Liver (tissue), 9 donors: ENCODE measurements around the gene SLC1A2. TPM values are rescaled to one million over a fixed set of nuclear protein-coding genes. Genes with fewer than 3 reads are reported as not detected.

Experiments
- DNase-seq: peaks from one replicate; pipeline ENCODE4 v3.0.0-alpha.2; 2017; ENCODE audit warnings: low spot score
- H3K27ac ChIP-seq, 2 donors: one replicate each; pipeline ENCODE4 v1.7.0; 2013; ENCODE audit warnings: inconsistent platforms in 2 of 2, low read length in 2 of 2, control low read depth in 1 of 2, low read depth in 1 of 2, mild to moderate bottlenecking in 1 of 2
- H3K27me3 ChIP-seq, 4 donors: one replicate each; pipeline versions ENCODE4 v1.6.1 to v1.7.0; 2013; ENCODE audit warnings: low read length in 3 of 4, inconsistent platforms in 1 of 4, mild to moderate bottlenecking in 1 of 4, moderate library complexity in 1 of 4; ENCODE audit not compliant: control insufficient read depth in 4 of 4, insufficient read depth in 4 of 4
- H3K36me3 ChIP-seq, 4 donors: one replicate each; pipeline versions ENCODE4 v1.6.1 to v1.7.0; 2013; ENCODE audit warnings: low read length in 3 of 4, mild to moderate bottlenecking in 3 of 4, low read depth in 1 of 4, moderate library complexity in 1 of 4; ENCODE audit not compliant: control insufficient read depth in 4 of 4, insufficient read depth in 3 of 4
- H3K4me1 ChIP-seq, 4 donors: one replicate each; pipeline versions ENCODE4 v1.6.1 to v1.7.0; 2013; ENCODE audit warnings: low read length in 3 of 4, mild to moderate bottlenecking in 3 of 4, moderate library complexity in 1 of 4; ENCODE audit not compliant: control insufficient read depth in 4 of 4, insufficient read depth in 4 of 4
- H3K4me3 ChIP-seq, 3 donors: one replicate each; pipeline versions ENCODE4 v1.6.1 to v1.7.0; 2013; ENCODE audit warnings: low read length in 3 of 3, control low read depth in 1 of 3, low read depth in 1 of 3, mild to moderate bottlenecking in 1 of 3
- H3K9ac ChIP-seq, 2 donors: one replicate each; pipeline ENCODE4 v1.7.0; 2013; ENCODE audit warnings: low read length in 2 of 2, mild to moderate bottlenecking in 2 of 2, moderate library complexity in 2 of 2, control low read depth in 1 of 2, low read depth in 1 of 2
- H3K9me3 ChIP-seq, 4 donors: one replicate each; pipeline versions ENCODE4 v1.6.1 to v1.7.0; 2013; ENCODE audit warnings: low read length in 3 of 4; ENCODE audit not compliant: control insufficient read depth in 4 of 4
- ATF3 ChIP-seq: IDR thresholded peaks from 2 replicates; pipeline ENCODE4 v1.6.1; 2016; ENCODE audit warnings: antibody characterized with exemption
- CTCF ChIP-seq: fragments of 150-350 bp; IDR thresholded peaks from 2 replicates; pipeline ENCODE4 v1.5.1; 2017; ENCODE audit warnings: improper control_type of control experiment, low read depth, low read length; ENCODE audit not compliant: missing input control
- EGR1 ChIP-seq, 2 donors: IDR thresholded peaks; 2 replicates each; pipeline ENCODE4 v1.6.1; 2016 to 2018; ENCODE audit warnings: antibody characterized with exemption in 2 of 2, low read depth in 2 of 2
- FOXA1 ChIP-seq: IDR thresholded peaks from 2 replicates; pipeline ENCODE4 v1.6.1; 2016; ENCODE audit warnings: antibody characterized with exemption
- FOXA2 ChIP-seq: IDR thresholded peaks from 2 replicates; pipeline ENCODE4 v1.6.1; 2016; ENCODE audit warnings: antibody characterized with exemption
- GABPA ChIP-seq, 2 donors: IDR thresholded peaks in 1 of 2; conservative IDR thresholded peaks in 1 of 2; 2 replicates each; pipeline ENCODE4 v1.6.1; 2016; ENCODE audit warnings: antibody characterized with exemption in 2 of 2, mild to moderate bottlenecking in 1 of 2, moderate library complexity in 1 of 2
- HNF4A ChIP-seq, 2 donors: conservative IDR thresholded peaks; 2 replicates each; pipeline ENCODE4 v1.6.1; 2016; ENCODE audit warnings: antibody characterized with exemption in 2 of 2, mild to moderate bottlenecking in 2 of 2
- JUND ChIP-seq, 2 donors: IDR thresholded peaks; 2 replicates each; pipeline ENCODE4 v1.6.1; 2016; ENCODE audit warnings: antibody characterized with exemption in 2 of 2
- MAX ChIP-seq: IDR thresholded peaks from 2 replicates; pipeline ENCODE4 v1.6.1; 2016; ENCODE audit warnings: antibody characterized with exemption
- NR2F2 ChIP-seq: IDR thresholded peaks from 2 replicates; pipeline ENCODE4 v1.6.1; 2016; ENCODE audit warnings: antibody characterized with exemption
- RAD21 ChIP-seq, 2 donors: IDR thresholded peaks; 2 replicates each; pipeline ENCODE4 v1.6.1; 2016; ENCODE audit warnings: antibody characterized with exemption in 2 of 2, mild to moderate bottlenecking in 2 of 2
- REST ChIP-seq: IDR thresholded peaks from 2 replicates; pipeline ENCODE4 v1.6.1; 2016; ENCODE audit warnings: antibody characterized with exemption, mild to moderate bottlenecking
- RXRA ChIP-seq, 2 donors: IDR thresholded peaks; 2 replicates each; pipeline ENCODE4 v1.6.1; 2017 to 2018; ENCODE audit warnings: antibody characterized with exemption in 2 of 2, mild to moderate bottlenecking in 1 of 2
- SP1 ChIP-seq: IDR thresholded peaks from 2 replicates; pipeline ENCODE4 v1.6.1; 2018; ENCODE audit warnings: antibody characterized with exemption, mild to moderate bottlenecking
- TAF1 ChIP-seq: conservative IDR thresholded peaks from 2 replicates; pipeline ENCODE4 v1.6.1; 2016; ENCODE audit warnings: antibody characterized with exemption, mild to moderate bottlenecking
- YY1 ChIP-seq: IDR thresholded peaks from 2 replicates; pipeline ENCODE4 v1.6.1; 2016; ENCODE audit warnings: antibody characterized with exemption, mild to moderate bottlenecking
- ZBTB33 ChIP-seq: IDR thresholded peaks from 2 replicates; pipeline ENCODE4 v1.6.1; 2016; ENCODE audit warnings: antibody characterized with exemption
- WGBS: extraction: QIAGEN DNeasy Blood & Tissue Kit; methylation state at CpG from one replicate; pipeline ENCODE4 v1.1.7; 2013; 5-methylcytosine and 5-hydroxymethylcytosine counted together
- polyA plus RNA-seq, 2 donors: library from polyadenylated mRNA; stranded (reverse) in 1 of 2; unstranded in 1 of 2; fragments of 200-250 nt in 1 of 2; fragments of >200 nt in 1 of 2; fragmentation: Nextera tagmentation in 1 of 2; extraction: Ambion mirVana in 1 of 2; gene quantifications; one replicate each; pipeline versions ENCODE4 v1.2.1 to v1.2.3, GENCODE V29; 2013 to 2015
- total RNA-seq, 2 donors: library from RNA; depleted of rRNA; stranded (reverse); fragments of >200 nt; gene quantifications; one replicate each; pipeline ENCODE4 v1.2.3, GENCODE V29; 2014
- donor health status: healthy.
- donor health status: healthy.
- donor health status: healthy.
- donor health status: healthy.
- donor health status: healthy.

Gene SLC1A2
- total and polyA plus RNA-seq, 4 donors = 6.4 to 19.5 (median 13.5) TPM

GRCh38 chr11:35211952-35212351, 207.4 kb downstream of the SLC1A2 start (continued):
- no peak for TF ChIP-seq REST
- TF ChIP-seq YY1 = no peak
- no peak for TF ChIP-seq JUND (IDR thresholded peaks at IDR 0.05)
- no peak for TF ChIP-seq RXRA (IDR thresholded peaks at IDR 0.05)
- TF ChIP-seq FOXA1 = no peak
- TF ChIP-seq TAF1 = no peak
- TF ChIP-seq GABPA (IDR thresholded peaks at IDR 0.05 in 1 of 2, conservative IDR thresholded peaks at IDR 0.05 in 1 of 2) = no peak
- no peak for TF ChIP-seq FOXA2

GRCh38 chr11:35210876-35211546, 208.3 kb downstream of the SLC1A2 start:
- Histone ChIP-seq H3K9me3 (no peaks in the 10 kb centered on the region), H3K27me3 (no peaks in the 10 kb centered on the region), H3K27ac (no peak overlapping the region), H3K9ac (no peak overlapping the region), H3K4me1 (no peaks in the 10 kb centered on the region), H3K4me3 (no peak overlapping the region), H3K36me3 (no peaks in the 10 kb centered on the region)
- TF ChIP-seq SP1 (no peak), CTCF (no peak), ZBTB33 (peak; percentile 53), RAD21 (IDR thresholded peaks at IDR 0.05) (peak in 1 of 2 donors; percentile 34), NR2F2 (no peak), JUND (IDR thresholded peaks at IDR 0.05) (peak in 1 of 2 donors; percentile 68), YY1 (peak; percentile 50), REST (no peak), ATF3 (no peak), RXRA (IDR thresholded peaks at IDR 0.05) (peak in 1 of 2 donors; percentile 79), TAF1 (no peak), HNF4A (conservative IDR thresholded peaks at IDR 0.05) (peak; percentile 40 to 71), EGR1 (IDR thresholded peaks at IDR 0.05; ENCODE audit: low read depth in 2 of 2) (no peak), FOXA2 (no peak), MAX (peak; percentile 58)
- 52% methylated on average over 3 of the region's 3 CpGs for WGBS
- no peak for DNase-seq
